Kidney (tissue), 14 donors: ENCODE measurements around the gene DEUP1. TPM values are rescaled to one million over a fixed set of nuclear protein-coding genes. Genes with fewer than 3 reads are reported as not detected.

Experiments used
- DNase-seq, 5 donors: peaks; one replicate each; pipeline ENCODE4 v3.0.0-alpha.2; 2013 to 2020
- FAIRE-seq: peaks from 2 replicates; lab custom pipeline; 2012; peaks lifted over from hg19 to GRCh38; lab: Jason Lieb, UNC
- H3K27ac ChIP-seq, 2 donors: one replicate each; pipeline ENCODE4 v1.7.0; 2013; ENCODE audit warnings: low read depth in 2 of 2, low read length in 2 of 2, inconsistent platforms in 1 of 2
- H3K27me3 ChIP-seq: one replicate; pipeline ENCODE4 v1.7.1; 2013; ENCODE audit warnings: low read length, inconsistent platforms; ENCODE audit not compliant: control insufficient read depth, insufficient read depth
- H3K36me3 ChIP-seq, 3 donors: one replicate each; pipeline versions ENCODE4 v1.7.0 to v1.7.1; 2013; ENCODE audit warnings: low read length in 3 of 3, control low read depth in 1 of 3, inconsistent platforms in 1 of 3; ENCODE audit not compliant: insufficient read depth in 3 of 3, control insufficient read depth in 2 of 3
- H3K4me1 ChIP-seq, 3 donors: one replicate each; pipeline versions ENCODE4 v1.7.0 to v1.7.1; 2013; ENCODE audit warnings: low read length in 3 of 3, inconsistent platforms in 1 of 3, low read depth in 1 of 3; ENCODE audit not compliant: control insufficient read depth in 2 of 3, insufficient read depth in 2 of 3
- H3K4me3 ChIP-seq, 3 donors: one replicate each; pipeline versions ENCODE4 v1.7.0 to v1.8.1; 2013; ENCODE audit warnings: low read length in 3 of 3, control low read depth in 1 of 3, inconsistent platforms in 1 of 3
- H3K9ac ChIP-seq, 3 donors: one replicate each; pipeline versions ENCODE4 v1.7.0 to v1.7.1; 2013; ENCODE audit warnings: low read length in 3 of 3, control low read depth in 1 of 3, inconsistent platforms in 1 of 3
- H3K9me3 ChIP-seq, 3 donors: one replicate each; pipeline versions ENCODE4 v1.7.0 to v1.7.1; 2013; ENCODE audit warnings: low read length in 3 of 3, control low read depth in 1 of 3, inconsistent platforms in 1 of 3; ENCODE audit not compliant: control insufficient read depth in 2 of 3, insufficient read depth in 1 of 3
- CTCF ChIP-seq: IDR thresholded peaks from 3 replicates; pipeline ENCODE4 v1.5.1; 2012; ENCODE audit warnings: mild to moderate bottlenecking, moderate library complexity, borderline replicate concordance; ENCODE audit not compliant: insufficient read depth; ENCODE audit errors: extremely low read depth
- intact Hi-C: fragments of 100-400 bp; cut with DNase I; formaldehyde crosslinking; loops from one replicate; pipeline ENCODE4 v1.11.1; 2022
- polyA plus RNA-seq: library from polyadenylated mRNA; stranded (reverse); fragments of 350-450 nt; fragmentation: Illumina TruSeq; extraction: RNeasy Lipid Tissue Mini Kit (QIAGEN cat#74804); gene quantifications from one replicate; pipeline ENCODE4 v1.2.3, GENCODE V29; 2014; ENCODE audit warnings: low read depth, low replicate concordance; ENCODE audit not compliant: insufficient read depth
- total RNA-seq: library from RNA; stranded (reverse); fragmentation: NEBNext Ultra II Directional; extraction: Animal tissue kit (Norgen Biotek cat#: 25700); gene quantifications from one replicate; pipeline ENCODE4 v1.2.1, GENCODE V29; 2021
- donor health status: control.
- donor health status: control.
- donor health status: control.
- donor health status: control.
- donor health status: control.
- donor health status: DM: yes; HTN: yes; CAD: no.
- donor health status: Normal renal cell carcinoma (clear cell type).

Gene DEUP1
- total and polyA plus RNA-seq, 2 donors from 2014 or later, result 0.57 to 0.88 TPM

GRCh38 chr11:93359396-93359795 lies 28.9 kb downstream of the DEUP1 start:
- no peak for TF ChIP-seq CTCF
- Histone ChIP-seq H3K27me3 (no peaks in the 10 kb centered on the region), H3K36me3 (no peaks in the 10 kb centered on the region), H3K4me1 (no peaks in the 10 kb centered on the region), H3K9ac (no peak overlapping the region), H3K27ac (no peak overlapping the region), H3K4me3 (no peak overlapping the region), H3K9me3 (no peaks in the 10 kb centered on the region)
- no peak for DNase-seq
- intact Hi-C loops, result no loop called here
- no peak for FAIRE-seq

- TF ChIP-seq CTCF, result no peak
- FAIRE-seq (no peak), DNase-seq (no peak)
- Histone ChIP-seq H3K4me1 (no peaks in the 10 kb centered on the region), H3K27me3 (no peaks in the 10 kb centered on the region), H3K4me3 (no peak overlapping the region), H3K27ac (no peak overlapping the region), H3K9ac (no peak overlapping the region), H3K36me3 (no peaks in the 10 kb centered on the region), H3K9me3 (no peaks in the 10 kb centered on the region)
- intact Hi-C loops, result no loop called here
These were observed 30.9 kb downstream of the DEUP1 start for GRCh38 chr11:93361435-93361834.

GRCh38 chr11:93368022-93368421 lies 37.5 kb downstream of the DEUP1 start:
- intact Hi-C loops, result no loop called here
- DNase-seq, result no peak
- no peaks in the 10 kb centered on the region for H3K4me1 ChIP-seq
- no peaks in the 10 kb centered on the region for H3K36me3 ChIP-seq
- H3K27ac ChIP-seq, result no peak overlapping the region
- H3K9me3 ChIP-seq, result no peaks in the 10 kb centered on the region
- H3K9ac ChIP-seq, result no peak overlapping the region
- no peak for FAIRE-seq
- TF ChIP-seq CTCF, result no peak
- H3K4me3 ChIP-seq, result no peak overlapping the region
- no peaks in the 10 kb centered on the region for H3K27me3 ChIP-seq

GRCh38 chr11:93370260-93370659 lies 39.7 kb downstream of the DEUP1 start:
- Histone ChIP-seq H3K36me3 (no peaks in the 10 kb centered on the region), H3K27ac (no peak overlapping the region), H3K4me3 (no peak overlapping the region), H3K9me3 (no peaks in the 10 kb centered on the region), H3K4me1 (no peaks in the 10 kb centered on the region), H3K9ac (no peak overlapping the region), H3K27me3 (no peaks in the 10 kb centered on the region)
- DNase-seq (no peak), FAIRE-seq (no peak)
- intact Hi-C loops, result no loop called here
- no peak for TF ChIP-seq CTCF
